Measurements from ENCODE around the gene B3GNT4. TPM values are rescaled to one million over a fixed set of nuclear protein-coding genes. Genes with fewer than 3 reads are reported as not detected.

The B3GNT4 gene
- total RNA-seq, 1 donor from 2014 or later, result not detected

- ATAC-seq, result peak; percentile 3
- intact Hi-C loops (cut with DNase I), result no loop called here
- no peak for DNase-seq (ENCODE audit: missing footprints)
Measured at GRCh38 chr12:122206111-122206881, 2.8 kb downstream of the B3GNT4 start.

GRCh38 chr12:122206976-122207375 lies 3.5 kb downstream of the B3GNT4 start:
- no peak for DNase-seq (ENCODE audit: missing footprints)
- peak; percentile 4 for ATAC-seq
- intact Hi-C loops (cut with DNase I), result no loop called here

GRCh38 chr12:122207391-122207790 lies 3.9 kb downstream of the B3GNT4 start:
- no peak for ATAC-seq
- DNase-seq (ENCODE audit: missing footprints), result no peak
- intact Hi-C loops (cut with DNase I), result no loop called here

GRCh38 chr12:122208073-122208820 lies 4.7 kb downstream of the B3GNT4 start:
- no peak for DNase-seq (ENCODE audit: missing footprints)
- intact Hi-C loops (cut with DNase I), result no loop called here
- ATAC-seq, result no peak

- no peak for DNase-seq (ENCODE audit: missing footprints)
- intact Hi-C loops (cut with DNase I), result no loop called here
- no peak for ATAC-seq
Measured at GRCh38 chr12:122215771-122216170, 12.3 kb downstream of the B3GNT4 start.

- DNase-seq (ENCODE audit: missing footprints) (no peak), ATAC-seq (no peak)
- intact Hi-C loops (cut with DNase I), result no loop called here
Measured at GRCh38 chr12:122216445-122216844, 12.9 kb downstream of the B3GNT4 start.

- intact Hi-C loops (cut with DNase I), result loop anchor here (2.0 kb wide), 1 partner anchor 301 kb away; the partner anchor contains the start of genes KNTC1 and RSRC2
- DNase-seq (ENCODE audit: missing footprints) (peak; percentile 100), ATAC-seq (peak; percentile 99)
Measured at GRCh38 chr12:122225683-122226365, 22.3 kb downstream of the B3GNT4 start, which contains the start of gene DIABLO. TSS of gene DIABLO (minus strand) at chr12:122226052. CDS start at chr12:122226014, 38 bp downstream.

- no peak for ATAC-seq
- intact Hi-C loops (cut with DNase I), result no loop called here
- no peak for DNase-seq (ENCODE audit: missing footprints)
Measured at GRCh38 chr12:122226366-122227125, 23.0 kb downstream of the B3GNT4 start.

GRCh38 chr12:122227341-122227740 lies 23.8 kb downstream of the B3GNT4 start:
- intact Hi-C loops (cut with DNase I), result no loop called here
- ATAC-seq (no peak), DNase-seq (ENCODE audit: missing footprints) (no peak)

- DNase-seq (ENCODE audit: missing footprints), result no peak
- ATAC-seq, result no peak
- intact Hi-C loops (cut with DNase I), result no loop called here
Measured at GRCh38 chr12:122228092-122228491, 24.6 kb downstream of the B3GNT4 start.

GRCh38 chr12:122230798-122231197 lies 27.3 kb downstream of the B3GNT4 start:
- ATAC-seq, result no peak
- intact Hi-C loops (cut with DNase I), result no loop called here
- DNase-seq (ENCODE audit: missing footprints), result no peak

GRCh38 chr12:122232691-122233090 lies 29.2 kb downstream of the B3GNT4 start:
- intact Hi-C loops (cut with DNase I), result no loop called here
- no peak for ATAC-seq

GRCh38 chr12:122235741-122236140 lies 32.2 kb downstream of the B3GNT4 start:
- DNase-seq (ENCODE audit: missing footprints) (no peak), ATAC-seq (no peak)
- intact Hi-C loops (cut with DNase I), result no loop called here

More at GRCh38 chr12:122232691-122233090, 29.2 kb downstream of the B3GNT4 start:
- no peak for DNase-seq (ENCODE audit: missing footprints)

GRCh38 chr12:122238861-122239260 lies 35.4 kb downstream of the B3GNT4 start:
- DNase-seq (ENCODE audit: missing footprints) (no peak), ATAC-seq (no peak)
- intact Hi-C loops (cut with DNase I), result no loop called here

- no peak for DNase-seq (ENCODE audit: missing footprints)
- intact Hi-C loops (cut with DNase I), result no loop called here
- ATAC-seq, result no peak
Measured at GRCh38 chr12:122243965-122244364, 40.5 kb downstream of the B3GNT4 start.

- no peak for ATAC-seq
- no peak for DNase-seq (ENCODE audit: missing footprints)
- intact Hi-C loops (cut with DNase I), result no loop called here
Measured at GRCh38 chr12:122244565-122245371, 41.3 kb downstream of the B3GNT4 start.

GRCh38 chr12:122245553-122245952 lies 42.0 kb downstream of the B3GNT4 start:
- DNase-seq (ENCODE audit: missing footprints) (no peak), ATAC-seq (no peak)
- intact Hi-C loops (cut with DNase I), result no loop called here

- intact Hi-C loops (cut with DNase I), result no loop called here
- no peak for DNase-seq (ENCODE audit: missing footprints)
- ATAC-seq, result no peak
Measured at GRCh38 chr12:122250047-122250446, 46.5 kb downstream of the B3GNT4 start.

Data from Right ventricle myocardium inferior (tissue), 1 donor.